SJSA1 (cell line): ENCODE results near the gene ENTREP3. TPM values are rescaled to one million over a fixed set of nuclear protein-coding genes. Genes with fewer than 3 reads are reported as not detected.
A peak's percentile ranks its signal among the peaks of the same experiment; 100 is the strongest.
"Not testable (repeated sequence)": the region's sequence is repeated elsewhere in the genome, so short reads cannot be mapped to it uniquely, and the experiment has no call there.

Experiments
- DNase-seq, 2 experiments: peaks; one replicate each; pipeline ENCODE4 v3.0.0-alpha.2; 2015 to 2020; ENCODE audit warnings: low spot score in 2 of 2, low read depth in 1 of 2
- H3K27ac ChIP-seq: fragments of 250-450 bp; sonication (Bioruptor Pico); 2 replicates; pipeline ENCODE4 v1.5.1; 2020; ENCODE audit warnings: mild to moderate bottlenecking, moderate library complexity
- H3K27me3 ChIP-seq: fragments of 250-450 bp; sonication (Bioruptor Pico); replicated peaks from 2 replicates; pipeline ENCODE4 v1.5.1; 2020; ENCODE audit warnings: mild to moderate bottlenecking, moderate library complexity
- H3K36me3 ChIP-seq: fragments of 250-450 bp; sonication (Bioruptor Pico); 2 replicates; pipeline ENCODE4 v1.5.1; 2020; ENCODE audit warnings: mild to moderate bottlenecking
- H3K4me1 ChIP-seq: fragments of 250-450 bp; sonication (Bioruptor Pico); replicated peaks from 2 replicates; pipeline ENCODE4 v1.6.1; 2021; ENCODE audit warnings: mild to moderate bottlenecking
- H3K4me3 ChIP-seq: fragments of 250-450 bp; sonication (Bioruptor Pico); 2 replicates; pipeline ENCODE4 v1.5.1; 2020; ENCODE audit warnings: mild to moderate bottlenecking
- H3K9me3 ChIP-seq: fragments of 250-450 bp; sonication (Bioruptor Pico); replicated peaks from 2 replicates; pipeline ENCODE4 v1.5.1; 2020; ENCODE audit warnings: mild to moderate bottlenecking
- total RNA-seq: library from RNA; depleted of rRNA; stranded (reverse); fragments of >200 nt; shearing (Covaris generic); gene quantifications from 2 replicates; pipeline ENCODE4 v1.2.3, GENCODE V29; 2014; rRNA removed

ENTREP3 gene
- total RNA-seq, result 3.7 and 11.9 TPM in 2 replicates

GRCh38 chr1:155255243-155256007 is at the start of gene ENTREP3:
ENTREP3 (minus strand) TSS chr1:155255483; CDS start chr1:155254877, 606 bp downstream.
- Histone ChIP-seq H3K4me1 (peaks cover 32% of the 10 kb centered on the region), H3K27ac (peak within 1 kb of the TSS; percentile 70), H3K9me3 (no peaks in the 10 kb centered on the region), H3K4me3 (peak within 1 kb of the TSS; percentile 50), H3K36me3 (peaks cover 39% of the 10 kb centered on the region), H3K27me3 (no peaks in the 10 kb centered on the region)
- DNase-seq, result peak; percentile 86 to 90

GRCh38 chr1:155304558-155305063 is 49.3 kb upstream of the ENTREP3 start:
- Histone ChIP-seq H3K27ac (no peak overlapping the region), H3K9me3 (no peaks in the 10 kb centered on the region), H3K4me1 (peaks cover 3% of the 10 kb centered on the region), H3K36me3 (peaks cover 4% of the 10 kb centered on the region), H3K4me3 (no peak overlapping the region), H3K27me3 (no peaks in the 10 kb centered on the region)
- no peak for DNase-seq

DNA sequence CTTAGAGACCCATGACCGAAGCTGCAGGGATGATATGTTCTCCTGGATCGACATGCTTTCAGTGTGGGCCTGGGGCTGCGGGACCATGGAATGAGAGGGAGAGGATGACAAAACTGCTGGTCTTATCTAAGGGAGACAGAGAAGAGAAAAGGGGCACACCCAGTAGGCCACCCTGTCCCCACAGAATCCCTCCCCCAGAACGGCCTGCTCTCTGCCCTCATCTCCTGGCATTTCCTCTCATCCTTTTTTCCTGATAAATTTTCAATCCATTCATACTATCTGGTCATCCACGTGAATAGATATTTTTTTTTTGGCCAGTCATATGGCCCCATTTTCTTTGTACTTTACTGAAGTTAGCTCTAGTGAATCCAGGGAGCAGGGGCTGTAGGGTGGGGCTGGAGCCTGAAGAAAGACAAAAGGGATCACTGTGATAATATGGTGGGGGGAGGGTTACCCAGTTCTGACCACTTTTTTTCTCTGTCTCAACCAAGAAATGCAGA is 46.1 kb upstream of the ENTREP3 start, which contains the start of gene PKLR:
PKLR (minus strand) TSS at position 97 of the 500 bp plus-strand sequence; CDS start at position 54, 43 bp downstream.
- Histone ChIP-seq H3K9me3 (no peaks in the 10 kb centered on the region), H3K36me3 (no peaks in the 10 kb centered on the region), H3K27me3 (no peaks in the 10 kb centered on the region), H3K27ac (no peak within 1 kb of the TSS), H3K4me1 (no peaks in the 10 kb centered on the region), H3K4me3 (no peak within 1 kb of the TSS)
- no peak for DNase-seq

GRCh38 chr1:155300553-155301329 is 45.5 kb upstream of the ENTREP3 start:
- Histone ChIP-seq H3K27ac (no peak overlapping the region), H3K4me1 (no peaks in the 10 kb centered on the region), H3K27me3 (0 out of 2 replicates have a peak, but pooled peaks cover under 1% of the 10 kb centered on the region), H3K36me3 (no peaks in the 10 kb centered on the region), H3K4me3 (no peak overlapping the region), H3K9me3 (no peaks in the 10 kb centered on the region)
- DNase-seq, result no peak

- Histone ChIP-seq H3K9me3 (no peaks in the 10 kb centered on the region), H3K4me1 (no peaks in the 10 kb centered on the region), H3K27ac (no peak overlapping the region), H3K4me3 (no peak overlapping the region), H3K27me3 (0 out of 2 replicates have a peak, but pooled peaks cover 7% of the 10 kb centered on the region), H3K36me3 (no peaks in the 10 kb centered on the region)
- no peak for DNase-seq
Observed at GRCh38 chr1:155300024-155300423, 44.7 kb upstream of the ENTREP3 start.

- H3K27ac ChIP-seq, result no peak overlapping the region
- peaks cover 20% of the 10 kb centered on the region; the same call in 1 of the 2 replicates for H3K27me3 ChIP-seq
- no peak for DNase-seq
- H3K9me3 ChIP-seq, result no peaks in the 10 kb centered on the region
- H3K4me1 ChIP-seq, result no peaks in the 10 kb centered on the region
- no peak overlapping the region for H3K4me3 ChIP-seq
- H3K36me3 ChIP-seq, result no peaks in the 10 kb centered on the region
Observed at GRCh38 chr1:155297384-155297783, 42.1 kb upstream of the ENTREP3 start.

DNA sequence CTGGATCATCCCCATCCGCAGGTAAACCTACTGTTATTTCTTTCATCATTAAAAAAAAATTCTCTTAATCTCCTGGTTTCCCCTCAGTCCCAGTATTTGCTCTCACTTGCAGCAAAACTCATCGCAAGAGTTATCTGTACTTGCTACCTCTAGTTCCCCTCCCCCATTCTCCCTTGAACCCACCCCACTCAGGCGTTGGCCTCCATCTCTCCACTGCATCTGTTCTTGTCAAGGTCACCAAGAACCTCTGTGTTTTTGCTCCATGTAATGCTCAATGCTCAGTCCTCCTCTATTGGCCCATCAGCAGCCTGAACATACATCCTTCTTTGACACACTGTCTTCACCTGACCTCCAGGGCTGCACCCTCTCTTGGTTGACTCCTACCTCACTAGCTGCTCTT is 41.4 kb upstream of the ENTREP3 start:
- H3K36me3 ChIP-seq, result no peaks in the 10 kb centered on the region
- no peak overlapping the region for H3K4me3 ChIP-seq
- no peak overlapping the region for H3K27ac ChIP-seq
- no peaks in the 10 kb centered on the region for H3K9me3 ChIP-seq
- DNase-seq, result no peak
- H3K27me3 ChIP-seq, result peaks cover 20% of the 10 kb centered on the region; the same call in 1 of the 2 replicates
- H3K4me1 ChIP-seq, result no peaks in the 10 kb centered on the region

- H3K4me3 ChIP-seq, result no peak overlapping the region
- DNase-seq, result no peak
- H3K27ac ChIP-seq, result no peak overlapping the region
- peaks cover 20% of the 10 kb centered on the region; the same call in 1 of the 2 replicates for H3K27me3 ChIP-seq
- H3K9me3 ChIP-seq, result no peaks in the 10 kb centered on the region
- no peaks in the 10 kb centered on the region for H3K4me1 ChIP-seq
- no peaks in the 10 kb centered on the region for H3K36me3 ChIP-seq
Observed at GRCh38 chr1:155295942-155296267, 40.6 kb upstream of the ENTREP3 start.

- no peak for DNase-seq
- Histone ChIP-seq H3K4me1 (no peaks in the 10 kb centered on the region), H3K27me3 (peaks cover 20% of the 10 kb centered on the region; the same call in 1 of the 2 replicates), H3K27ac (no peak overlapping the region), H3K4me3 (no peak overlapping the region), H3K36me3 (no peaks in the 10 kb centered on the region), H3K9me3 (no peaks in the 10 kb centered on the region)
Observed at GRCh38 chr1:155295183-155295941, 40.1 kb upstream of the ENTREP3 start.

DNA sequence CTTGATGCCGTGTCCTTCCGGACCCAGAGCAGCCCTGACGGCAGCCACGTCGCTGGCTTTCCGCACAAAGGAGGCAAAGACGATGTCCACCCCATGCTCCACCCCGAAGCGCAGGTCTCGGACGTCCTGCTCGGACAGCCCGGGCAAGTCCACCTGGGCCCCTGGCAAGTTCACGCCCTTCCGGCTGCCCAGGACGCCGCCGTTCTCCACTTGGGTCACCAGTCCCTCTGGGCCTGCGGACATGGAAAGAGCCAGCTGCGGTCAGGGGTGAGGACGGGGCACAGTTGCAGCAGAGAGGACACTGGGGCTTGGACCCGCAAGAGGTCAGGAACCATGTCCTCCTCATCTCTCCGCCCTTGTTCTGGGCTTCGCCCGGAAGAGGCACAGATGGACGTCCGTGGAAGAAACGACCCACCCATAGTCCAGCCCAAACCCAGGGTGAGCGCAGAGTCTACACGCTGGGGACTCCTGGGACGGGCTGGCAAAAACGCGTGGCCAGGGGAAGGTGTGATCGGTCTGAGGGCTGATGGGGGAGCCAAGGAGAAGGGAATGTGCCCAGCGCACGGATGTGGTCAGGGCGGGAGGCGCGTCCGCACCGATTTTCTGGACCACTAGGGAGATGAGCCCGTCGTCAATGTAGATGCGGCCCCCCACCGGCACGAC is 39.4 kb upstream of the ENTREP3 start:
- Histone ChIP-seq H3K36me3 (no peaks in the 10 kb centered on the region), H3K27ac (no peak overlapping the region), H3K4me1 (no peaks in the 10 kb centered on the region), H3K27me3 (peaks cover 20% of the 10 kb centered on the region; the same call in 1 of the 2 replicates), H3K4me3 (no peak overlapping the region), H3K9me3 (no peaks in the 10 kb centered on the region)
- DNase-seq, result no peak

GRCh38 chr1:155293086-155293749 is 37.9 kb upstream of the ENTREP3 start:
- Histone ChIP-seq H3K4me1 (no peaks in the 10 kb centered on the region), H3K4me3 (no peak overlapping the region), H3K9me3 (no peaks in the 10 kb centered on the region), H3K27ac (no peak overlapping the region), H3K27me3 (peaks cover 20% of the 10 kb centered on the region; the same call in 1 of the 2 replicates), H3K36me3 (no peaks in the 10 kb centered on the region)
- no peak for DNase-seq

GRCh38 chr1:155291006-155291405 is 35.7 kb upstream of the ENTREP3 start:
- not testable (repeated sequence) for H3K9me3 ChIP-seq, H3K4me3 ChIP-seq, H3K4me1 ChIP-seq, DNase-seq, H3K36me3 ChIP-seq, H3K27ac ChIP-seq
- H3K27me3 ChIP-seq, result peaks cover 20% of the 10 kb centered on the region; the same call in 1 of the 2 replicates
